Measurements from ENCODE around the gene GPRC5B. TPM values are rescaled to one million over a fixed set of nuclear protein-coding genes. Genes with fewer than 3 reads are reported as not detected.

Gene GPRC5B
- total RNA-seq, 4 donors from 2014 or later, result 3.5 to 22.9 (median 6.6) TPM

GRCh38 chr16:19856120-19856519 is 28.5 kb downstream of the GPRC5B start:
- Histone ChIP-seq H3K36me3 (no peaks in the 10 kb centered on the region), H3K27me3 (no peaks in the 10 kb centered on the region), H3K9me3 (no peaks in the 10 kb centered on the region), H3K4me1 (no peaks in the 10 kb centered on the region), H3K27ac (no peak overlapping the region), H3K4me3 (no peak overlapping the region)
- no peak for TF ChIP-seq POLR2A (IDR thresholded peaks at IDR 0.05)
- TF ChIP-seq CTCF (IDR thresholded peaks at IDR 0.05), result no peak
- no peak for DNase-seq

GRCh38 chr16:19854543-19854876 is 30.1 kb downstream of the GPRC5B start:
- no peak overlapping the region for H3K27ac ChIP-seq

GRCh38 chr16:19853742-19854542 is 30.7 kb downstream of the GPRC5B start:
- H3K4me1 ChIP-seq, result no peaks in the 10 kb centered on the region
- H3K9me3 ChIP-seq, result no peaks in the 10 kb centered on the region
- DNase-seq, result peak in 1 of 3 donors; percentile 8
- no peaks in the 10 kb centered on the region for H3K27me3 ChIP-seq
- no peak overlapping the region for H3K4me3 ChIP-seq
- no peak overlapping the region for H3K27ac ChIP-seq
- no peaks in the 10 kb centered on the region for H3K36me3 ChIP-seq
- TF ChIP-seq CTCF (IDR thresholded peaks at IDR 0.05), result no peak

More at GRCh38 chr16:19854543-19854876, 30.1 kb downstream of the GPRC5B start:
- DNase-seq, result peak in 1 of 3 donors; percentile 19
- no peaks in the 10 kb centered on the region for H3K27me3 ChIP-seq
- H3K36me3 ChIP-seq, result no peaks in the 10 kb centered on the region
- no peaks in the 10 kb centered on the region for H3K9me3 ChIP-seq
- no peaks in the 10 kb centered on the region for H3K4me1 ChIP-seq
- TF ChIP-seq CTCF (IDR thresholded peaks at IDR 0.05), result no peak
- H3K4me3 ChIP-seq, result no peak overlapping the region

- H3K9me3 ChIP-seq, result no peaks in the 10 kb centered on the region
- DNase-seq, result peak in 1 of 3 donors; percentile 2
- no peaks in the 10 kb centered on the region for H3K36me3 ChIP-seq
- no peaks in the 10 kb centered on the region for H3K4me1 ChIP-seq
- H3K27me3 ChIP-seq, result no peaks in the 10 kb centered on the region
- H3K4me3 ChIP-seq, result no peak overlapping the region
- H3K27ac ChIP-seq, result no peak overlapping the region
- TF ChIP-seq POLR2A (IDR thresholded peaks at IDR 0.05) (no peak), CTCF (IDR thresholded peaks at IDR 0.05) (no peak)
These were observed 31.4 kb downstream of the GPRC5B start for GRCh38 chr16:19853132-19853741.

GRCh38 chr16:19851476-19851875 is 33.2 kb downstream of the GPRC5B start:
- Histone ChIP-seq H3K4me3 (no peak overlapping the region), H3K27me3 (no peaks in the 10 kb centered on the region), H3K4me1 (no peaks in the 10 kb centered on the region), H3K27ac (no peak overlapping the region), H3K36me3 (no peaks in the 10 kb centered on the region), H3K9me3 (no peaks in the 10 kb centered on the region)
- DNase-seq, result peak in 1 of 3 donors; percentile 19
- no peak for TF ChIP-seq CTCF (IDR thresholded peaks at IDR 0.05)
- TF ChIP-seq POLR2A (IDR thresholded peaks at IDR 0.05), result no peak
